Measurements from ENCODE around the gene SPTLC3. TPM values are rescaled to one million over a fixed set of nuclear protein-coding genes. Genes with fewer than 3 reads are reported as not detected.
"Not testable (repeated sequence)": the region's sequence is repeated elsewhere in the genome, so short reads cannot be mapped to it uniquely, and the experiment has no call there.

SPTLC3 gene
- total RNA-seq: 0.73 and 0.95 TPM in 2 replicates

GRCh38 chr20:13008761-13009681 is at the start of gene SPTLC3:
Gene SPTLC3, plus strand, starts transcription at chr20:13008972. Its CDS starts 296 bp downstream, at chr20:13009268.
- intact Hi-C loops (cut with micrococcal nuclease): no loop called here

- intact Hi-C loops (cut with micrococcal nuclease): no loop called here
These were observed 47.0 kb upstream of the SPTLC3 start for GRCh38 chr20:12961725-12962124.

GRCh38 chr20:12962895-12963294 is 45.9 kb upstream of the SPTLC3 start:
- intact Hi-C loops (cut with micrococcal nuclease): no loop called here

- intact Hi-C loops (cut with micrococcal nuclease): no loop called here
These were observed 45.4 kb upstream of the SPTLC3 start for GRCh38 chr20:12963416-12963815.

DNA sequence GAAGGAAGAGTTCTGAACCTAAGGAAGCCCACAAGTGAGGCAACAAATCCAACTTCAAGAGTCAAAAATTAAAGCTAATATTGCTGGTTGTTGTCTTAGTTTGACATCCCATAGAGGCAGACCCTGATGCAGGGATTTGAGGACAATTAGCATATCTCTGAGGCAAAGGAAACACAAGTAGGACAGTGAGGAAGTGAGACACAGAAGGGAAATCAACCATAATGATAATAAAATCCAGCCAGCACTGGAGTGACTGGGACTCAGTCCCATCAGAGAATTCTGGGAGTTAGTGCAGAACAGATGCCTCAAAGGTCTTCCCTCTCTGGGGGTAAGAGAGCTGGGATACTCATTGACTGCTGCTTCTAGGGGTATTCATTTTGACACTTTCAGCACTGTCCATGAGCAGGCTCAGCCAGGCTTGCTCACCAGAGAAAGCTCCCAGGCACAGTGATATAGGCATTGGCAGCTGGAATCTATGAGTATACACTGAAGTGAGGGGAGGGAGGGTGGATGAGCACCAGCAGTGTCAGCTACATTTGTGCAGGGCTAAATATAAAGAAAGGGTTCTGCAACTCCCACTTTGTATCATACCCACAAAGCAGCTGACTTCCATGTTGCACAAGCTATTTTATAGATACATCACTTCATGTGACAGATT is 43.4 kb upstream of the SPTLC3 start:
- intact Hi-C loops (cut with micrococcal nuclease): no loop called here

DNA sequence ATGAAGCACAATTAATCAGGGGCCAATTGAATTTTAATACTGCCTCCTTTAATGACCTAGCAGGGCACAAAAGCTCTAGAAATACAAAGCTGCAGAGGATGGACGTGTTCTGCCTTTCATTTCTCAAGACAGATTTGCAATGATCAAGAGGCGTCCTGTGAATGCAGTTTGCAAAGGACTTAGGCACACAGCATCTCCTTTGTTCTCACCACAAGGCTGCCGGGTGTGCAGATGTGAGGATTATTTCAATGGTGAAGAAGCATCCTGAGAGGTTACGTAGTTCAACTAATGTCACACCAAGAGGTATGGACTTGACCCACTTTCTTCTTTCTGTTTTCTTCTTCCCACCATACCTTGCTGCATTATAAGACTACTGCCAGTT is 42.9 kb upstream of the SPTLC3 start:
- intact Hi-C loops (cut with micrococcal nuclease): no loop called here

DNA sequence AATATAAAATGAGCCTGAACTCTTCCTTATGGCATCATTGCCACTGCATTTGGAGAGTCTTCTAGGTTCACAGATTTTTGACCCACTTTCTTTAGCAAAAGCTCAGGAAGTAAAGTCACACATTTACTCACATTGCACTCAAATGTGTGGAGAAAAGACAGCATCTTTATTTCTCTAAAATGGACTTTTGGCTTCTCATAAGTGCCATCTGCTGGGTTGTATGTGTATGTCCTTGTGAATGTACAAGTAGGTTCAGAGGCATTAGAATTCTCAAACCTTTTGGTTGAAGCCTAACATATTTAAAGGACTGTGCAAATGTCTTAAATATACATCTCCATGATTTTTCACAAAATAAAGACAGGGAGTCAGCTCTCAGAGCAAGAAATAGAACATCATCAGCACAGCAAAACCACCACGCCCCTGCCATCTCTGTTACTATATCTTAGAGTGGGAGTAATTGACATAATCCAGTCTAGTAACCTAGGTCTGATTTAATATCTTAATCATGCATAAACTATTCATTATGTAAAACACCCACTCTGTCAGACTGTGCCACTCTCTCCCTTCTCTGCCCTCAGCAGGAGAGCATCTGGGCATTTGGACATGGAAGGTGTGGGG is 42.2 kb upstream of the SPTLC3 start:
- intact Hi-C loops (cut with micrococcal nuclease): no loop called here

DNA sequence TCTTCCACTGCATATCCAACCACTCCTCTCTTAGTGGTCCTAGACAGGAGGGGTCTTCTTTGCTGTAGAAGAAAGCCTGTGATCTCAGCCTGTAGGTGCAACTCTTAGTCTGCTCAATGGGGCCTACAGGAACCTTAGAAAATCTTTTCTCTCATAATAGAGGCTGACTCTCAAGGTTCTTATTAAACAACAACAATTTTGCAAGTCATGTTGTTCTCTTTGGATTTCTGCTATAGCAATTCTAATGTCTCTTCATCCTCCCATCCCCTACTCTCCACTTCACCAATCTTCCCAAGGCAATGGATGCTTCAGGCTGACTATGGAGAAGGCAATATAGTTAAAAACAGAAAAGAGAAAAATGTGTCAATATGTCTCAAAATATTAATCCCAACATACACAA is 40.8 kb upstream of the SPTLC3 start:
- intact Hi-C loops (cut with micrococcal nuclease): no loop called here

DNA sequence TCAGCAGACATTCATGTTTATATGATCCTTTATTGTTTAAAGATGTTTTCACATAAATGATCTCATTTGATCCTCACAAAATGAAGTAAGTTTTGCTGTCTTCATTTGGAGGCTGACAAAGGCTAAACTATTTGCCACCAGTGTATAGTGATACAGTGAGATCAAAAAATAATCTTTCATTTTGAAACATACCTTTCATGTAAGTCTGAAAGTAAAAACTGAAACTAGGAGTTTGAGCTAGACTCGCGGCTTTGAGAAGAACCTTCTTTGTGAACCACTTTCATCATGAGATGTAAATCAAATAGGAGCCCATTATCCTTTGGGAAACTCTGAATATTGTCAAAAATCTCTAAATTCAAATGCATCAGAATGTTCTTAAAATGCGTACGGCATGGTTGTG is 40.3 kb upstream of the SPTLC3 start:
- intact Hi-C loops (cut with micrococcal nuclease): no loop called here

GRCh38 chr20:12969071-12969669 is 39.6 kb upstream of the SPTLC3 start:
- intact Hi-C loops (cut with micrococcal nuclease): no loop called here

GRCh38 chr20:12970372-12970821 is 38.4 kb upstream of the SPTLC3 start:
- intact Hi-C loops (cut with micrococcal nuclease): loop anchor here (5.0 kb wide), 1 partner anchor 137 kb away; no protein-coding TSS in a partner anchor

GRCh38 chr20:12975833-12976608 is 32.8 kb upstream of the SPTLC3 start:
- intact Hi-C loops (cut with micrococcal nuclease): no loop called here

DNA sequence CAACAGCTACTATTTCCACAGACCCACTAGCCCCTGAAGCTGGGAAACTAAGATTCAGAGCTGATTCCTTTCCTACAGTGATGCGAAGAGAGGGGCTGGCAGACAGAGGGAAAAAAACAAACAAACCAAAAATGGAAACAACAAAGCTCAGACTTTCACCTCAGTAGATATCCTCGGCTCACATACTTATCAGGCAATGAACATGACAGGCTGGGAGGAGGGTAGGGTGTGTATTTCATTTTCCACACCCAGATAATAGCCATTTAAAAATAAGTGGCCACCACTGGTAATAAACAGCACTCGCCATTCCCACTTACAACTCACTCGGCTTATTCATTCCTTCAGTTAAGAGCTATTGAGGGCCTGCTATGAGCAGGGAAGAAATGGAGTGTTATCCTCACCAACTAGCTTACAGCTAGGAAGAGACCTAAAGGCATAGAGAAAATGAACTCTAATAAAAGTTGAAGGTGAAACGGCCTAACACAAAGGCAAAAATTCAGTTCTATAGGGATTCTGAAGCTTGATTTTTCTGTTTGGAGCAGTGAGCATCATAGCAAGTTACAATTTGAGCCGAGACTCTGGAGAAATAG is 32.0 kb upstream of the SPTLC3 start:
- intact Hi-C loops (cut with micrococcal nuclease): no loop called here

GRCh38 chr20:12977328-12978125 is 31.2 kb upstream of the SPTLC3 start:
- intact Hi-C loops (cut with micrococcal nuclease): no loop called here

DNA sequence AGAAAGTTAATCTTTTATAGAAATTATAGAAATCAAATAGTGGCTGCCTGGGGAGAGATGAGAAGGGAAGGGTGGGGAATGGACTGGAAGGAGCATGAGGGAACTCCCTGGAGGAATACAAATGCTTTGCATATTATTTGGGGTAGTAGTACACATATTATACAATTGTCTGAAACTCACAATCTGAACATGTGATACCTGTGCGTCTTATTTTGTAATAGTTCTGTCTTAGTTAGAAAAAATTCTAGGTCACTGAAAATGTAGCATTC is 30.7 kb upstream of the SPTLC3 start:
- intact Hi-C loops (cut with micrococcal nuclease): no loop called here

- intact Hi-C loops (cut with micrococcal nuclease): no loop called here
These were observed 29.9 kb upstream of the SPTLC3 start for GRCh38 chr20:12978613-12979495.

GRCh38 chr20:12979713-12980112 is 29.1 kb upstream of the SPTLC3 start:
- intact Hi-C loops (cut with micrococcal nuclease): not testable (repeated sequence)

- intact Hi-C loops (cut with micrococcal nuclease): no loop called here
These were observed 26.7 kb upstream of the SPTLC3 start for GRCh38 chr20:12982098-12982497.

Measured in T-helper 2 cell treated with Interferon-gamma antibody and Interleukin-4, amounts not matched to agents 100 ng/mL and 5 ng/mL, for 36 hours (primary cell).